HG02981 (cell line): Measurements from ENCODE around the gene KDM4D.
"Not testable (repeated sequence)": the region's sequence is repeated elsewhere in the genome, so short reads cannot be mapped to it uniquely, and the experiment has no call there.

ENCODE experiments used
- ATAC-seq: cut with Tn5 transposase; IDR thresholded peaks from one replicate; pipeline ENCODE4 v1.9.1; 2021; ENCODE audit warnings: mild to moderate bottlenecking, moderate library complexity; ENCODE audit not compliant: unreplicated experiment

The KDM4D gene

GRCh38 chr11:95025594-95025993 lies 52.1 kb downstream of the KDM4D start:
- ATAC-seq, result not testable (repeated sequence)

- no peak for ATAC-seq
Measured at GRCh38 chr11:95028357-95028756, 54.8 kb downstream of the KDM4D start.

GRCh38 chr11:95033051-95033450 lies 59.5 kb downstream of the KDM4D start:
- no peak for ATAC-seq

- no peak for ATAC-seq
Measured at GRCh38 chr11:95035316-95035715, 61.8 kb downstream of the KDM4D start.

GRCh38 chr11:95037356-95038035 lies 64.0 kb downstream of the KDM4D start:
- ATAC-seq, result not testable (repeated sequence)

GRCh38 chr11:95042239-95042638 lies 68.7 kb downstream of the KDM4D start:
- no peak for ATAC-seq

- ATAC-seq, result no peak
Measured at GRCh38 chr11:95042906-95043305, 69.4 kb downstream of the KDM4D start.

- no peak for ATAC-seq
Measured at GRCh38 chr11:95044010-95044409, 70.5 kb downstream of the KDM4D start.

GRCh38 chr11:95045812-95046211 lies 72.3 kb downstream of the KDM4D start:
- no peak for ATAC-seq
